Keratinocyte (primary cell): ENCODE data around the gene NDRG4. TPM values are rescaled to one million over a fixed set of nuclear protein-coding genes. Genes with fewer than 3 reads are reported as not detected.

Experiments used
- DNase-seq: peaks from one replicate; pipeline ENCODE4 v3.0.0-alpha.2; 2011; ENCODE audit warnings: low read depth, missing footprints, low spot score
- FAIRE-seq: peaks from 2 replicates; lab custom pipeline; 2011; peaks lifted over from hg19 to GRCh38; lab: Jason Lieb, UNC
- H2AFZ ChIP-seq: 2 replicates; pipeline ENCODE4 v1.6.0; 2012; ENCODE audit warnings: low read length, control low read depth, inconsistent platforms; ENCODE audit not compliant: control insufficient read depth
- H3K27ac ChIP-seq: 2 replicates; pipeline ENCODE4 v1.5.1; 2011; ENCODE audit warnings: low read length; ENCODE audit not compliant: control insufficient read depth, insufficient read depth
- H3K27me3 ChIP-seq: 3 replicates; pipeline ENCODE4 v1.6.0; 2011; ENCODE audit warnings: low read length; ENCODE audit not compliant: control insufficient read depth, insufficient read depth; ENCODE audit errors: extremely low read depth
- H3K36me3 ChIP-seq, 2 experiments: 2 replicates in 1 of 2; 3 replicates in 1 of 2; pipeline ENCODE4 v1.5.1; 2011; ENCODE audit warnings: low read length in 2 of 2, mild to moderate bottlenecking in 1 of 2; ENCODE audit not compliant: control insufficient read depth in 2 of 2, insufficient read depth in 2 of 2; ENCODE audit errors: extremely low read depth in 1 of 2
- H3K4me1 ChIP-seq: 3 replicates; pipeline ENCODE4 v1.5.1; 2011; ENCODE audit warnings: low read length; ENCODE audit not compliant: control insufficient read depth, insufficient read depth; ENCODE audit errors: extremely low read depth
- H3K4me2 ChIP-seq: 3 replicates; pipeline ENCODE4 v1.6.0; 2011; ENCODE audit warnings: low read depth, low read length; ENCODE audit not compliant: control insufficient read depth, insufficient read depth; ENCODE audit errors: extremely low read depth
- H3K4me3 ChIP-seq, 3 experiments: fragments of 200-600 bp in 1 of 3; sonication (generic) in 1 of 3; 2 replicates in 2 of 3; 3 replicates in 1 of 3; pipeline ENCODE4 v1.5.1; 2011 to 2016; ENCODE audit warnings: low read length in 3 of 3, mild to moderate bottlenecking in 3 of 3, control low read depth in 2 of 3, inconsistent platforms in 1 of 3, low read depth in 1 of 3, mixed read lengths in 1 of 3, mixed run types in 1 of 3, moderate library complexity in 1 of 3; ENCODE audit not compliant: control insufficient read depth in 2 of 3, insufficient read depth in 2 of 3; ENCODE audit errors: extremely low read depth in 1 of 3
- H3K79me2 ChIP-seq: 2 replicates; pipeline ENCODE4 v1.6.0; 2012; ENCODE audit warnings: low read length; ENCODE audit not compliant: control insufficient read depth, insufficient read depth
- H3K9ac ChIP-seq: 3 replicates; pipeline ENCODE4 v1.6.0; 2011; ENCODE audit warnings: low read length; ENCODE audit not compliant: control insufficient read depth, insufficient read depth; ENCODE audit errors: extremely low read depth
- H3K9me1 ChIP-seq: 3 replicates; pipeline ENCODE4 v1.6.0; 2011; ENCODE audit warnings: low read length; ENCODE audit not compliant: control insufficient read depth, insufficient read depth; ENCODE audit errors: extremely low read depth
- H3K9me3 ChIP-seq: 2 replicates; pipeline ENCODE4 v1.5.1; 2012; ENCODE audit warnings: low read depth, low read length; ENCODE audit not compliant: control insufficient read depth
- H4K20me1 ChIP-seq: 3 replicates; pipeline ENCODE4 v1.6.0; 2011; ENCODE audit warnings: low read length; ENCODE audit not compliant: control insufficient read depth, insufficient read depth; ENCODE audit errors: extremely low read depth
- EZH2 ChIP-seq: IDR thresholded peaks from one replicate; pipeline ENCODE4 v1.6.1; 2012; ENCODE audit warnings: inconsistent platforms, mild to moderate bottlenecking, low read length, moderate library complexity
- dilution Hi-C: fragments of 300-500 bp; cut with MboI; formaldehyde crosslinking; loops from one replicate; pipeline ENCODE4 v1.7.0; 2020; ENCODE audit warnings: low sequenced_read_pairs; ENCODE audit not compliant: extremely low pct_ligation_motif_present
- polyA plus RNA-seq, 5 experiments: library from polyadenylated mRNA; depleted of rRNA in 3 of 5; stranded (reverse) in 3 of 5; stranded (forward) in 1 of 5; unstranded in 1 of 5; fragments of >200 nt; gene quantifications; 1 replicate in 1 of 5; 2 replicates in 3 of 5; 3 replicates in 1 of 5; pipeline versions ENCODE4 v1.2.1 to v1.2.3, GENCODE V29; 2011 to 2012; ENCODE audit warnings: missing spikeins in 2 of 5, low read depth in 1 of 5, low replicate concordance in 1 of 5
- small RNA-seq, 3 experiments: library from RNA; depleted of rRNA; stranded (forward); fragments of <200 nt; gene quantifications; one replicate each; pipeline ENCODE3, GENCODE V24; 2012; ENCODE audit warnings: low read depth in 3 of 3, low replicate concordance in 1 of 3; ENCODE audit not compliant: insufficient read length in 3 of 3
- TF ChIP-seq, protein P1 (sequence below), 3 experiments: IDR thresholded peaks in 1 of 3; conservative IDR thresholded peaks in 1 of 3; optimal IDR thresholded peaks in 1 of 3; 2 replicates in 2 of 3; 3 replicates in 1 of 3; pipeline versions ENCODE3 to v1.5.1; 2011; ENCODE audit warnings: low read length in 3 of 3, mild to moderate bottlenecking in 3 of 3, moderate library complexity in 2 of 3, control low read depth in 1 of 3, inconsistent platforms in 1 of 3; ENCODE audit not compliant: insufficient read depth in 2 of 3; ENCODE audit errors: extremely low read depth in 1 of 3

NDRG4 gene
- polyA plus RNA-seq, 1 donor (not counting 4 experiments of a cell fraction or from before 2014, with no cell fraction given), result 1.1 TPM

- TF ChIP-seq, protein P1, sequence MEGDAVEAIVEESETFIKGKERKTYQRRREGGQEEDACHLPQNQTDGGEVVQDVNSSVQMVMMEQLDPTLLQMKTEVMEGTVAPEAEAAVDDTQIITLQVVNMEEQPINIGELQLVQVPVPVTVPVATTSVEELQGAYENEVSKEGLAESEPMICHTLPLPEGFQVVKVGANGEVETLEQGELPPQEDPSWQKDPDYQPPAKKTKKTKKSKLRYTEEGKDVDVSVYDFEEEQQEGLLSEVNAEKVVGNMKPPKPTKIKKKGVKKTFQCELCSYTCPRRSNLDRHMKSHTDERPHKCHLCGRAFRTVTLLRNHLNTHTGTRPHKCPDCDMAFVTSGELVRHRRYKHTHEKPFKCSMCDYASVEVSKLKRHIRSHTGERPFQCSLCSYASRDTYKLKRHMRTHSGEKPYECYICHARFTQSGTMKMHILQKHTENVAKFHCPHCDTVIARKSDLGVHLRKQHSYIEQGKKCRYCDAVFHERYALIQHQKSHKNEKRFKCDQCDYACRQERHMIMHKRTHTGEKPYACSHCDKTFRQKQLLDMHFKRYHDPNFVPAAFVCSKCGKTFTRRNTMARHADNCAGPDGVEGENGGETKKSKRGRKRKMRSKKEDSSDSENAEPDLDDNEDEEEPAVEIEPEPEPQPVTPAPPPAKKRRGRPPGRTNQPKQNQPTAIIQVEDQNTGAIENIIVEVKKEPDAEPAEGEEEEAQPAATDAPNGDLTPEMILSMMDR (optimal IDR thresholded peaks at IDR 0.05 in 1 of 3, IDR thresholded peaks at IDR 0.05 in 1 of 3, conservative IDR thresholded peaks at IDR 0.05 in 1 of 3; ENCODE audit: extremely low read depth in 1 of 3, insufficient read depth in 2 of 3, low read length in 3 of 3), result no peak
- no peak for TF ChIP-seq EZH2
- H3K9me3 ChIP-seq, result no peaks in the 10 kb centered on the region
- peaks cover 3% of the 10 kb centered on the region for H4K20me1 ChIP-seq
- no peaks in the 10 kb centered on the region for H3K27me3 ChIP-seq
- no peak overlapping the region for H3K4me2 ChIP-seq
- H2AFZ ChIP-seq, result no peak overlapping the region
- DNase-seq (no peak), FAIRE-seq (no peak)
- H3K79me2 ChIP-seq, result peaks cover 13% of the 10 kb centered on the region
- no peaks in the 10 kb centered on the region for H3K4me1 ChIP-seq
- H3K4me3 ChIP-seq, result no peak overlapping the region
- dilution Hi-C loops, result no loop called here
- H3K9ac ChIP-seq, result no peak overlapping the region
- H3K9me1 ChIP-seq, result no peaks in the 10 kb centered on the region
- no peak overlapping the region for H3K27ac ChIP-seq
- peaks cover 28 to 32% of the 10 kb centered on the region in 2 experiments for H3K36me3 ChIP-seq
Observed at GRCh38 chr16:58556678-58557077, 56.7 kb downstream of the NDRG4 start.

Small RNAs within 50 kb of the gene (small RNA-seq; reads per million reads assigned to genes)
- 0 reads per million in 3 experiments for gene RNU6-103P
- gene SNORA46, result 33.7 to 580 (median 40.1) reads per million in 3 experiments
- gene SNORA50A, result 0 reads per million in 3 experiments

Other genes with a start within 250 kb of the NDRG4 start
- not detected in 3 replicates for gene PRSS54, start 205.1 kb upstream of the NDRG4 start, polyA plus RNA-seq
- 8.5 to 11.3 TPM (median 10.1 TPM) in 3 replicates for gene GINS3, start 107.7 kb upstream of the NDRG4 start, polyA plus RNA-seq
- gene SETD6, start 15.4 kb downstream of the NDRG4 start, polyA plus RNA-seq, result 9.6 to 13.5 TPM (median 10.3 TPM) in 3 replicates
- 135 to 196 TPM (median 163 TPM) in 3 replicates for gene CNOT1, start 129.7 kb downstream of the NDRG4 start, polyA plus RNA-seq
- 11.2 to 18.9 TPM (median 18.2 TPM) in 3 replicates for gene SLC38A7, start 184.6 kb downstream of the NDRG4 start, polyA plus RNA-seq
- 46.2 to 174 TPM (median 99.2 TPM) in 3 replicates for gene GOT2, start 234.2 kb downstream of the NDRG4 start, polyA plus RNA-seq